HFF-Myc (cell line): Measurements from ENCODE around the gene BCAP31.

ENCODE experiments used
- DNase-seq: peaks from one replicate; pipeline ENCODE4 v3.0.0-alpha.2; 2011; ENCODE audit warnings: low read depth; ENCODE audit errors: extremely low read depth
- H3K4me3 ChIP-seq: replicated peaks from 2 replicates; pipeline ENCODE4 v1.5.1; 2011; ENCODE audit warnings: low read depth, mild to moderate bottlenecking, control low read depth, low read length
- CTCF ChIP-seq: IDR thresholded peaks from 2 replicates; pipeline ENCODE4 v1.5.1; 2012; ENCODE audit warnings: mild to moderate bottlenecking, low read depth, low read length, control low read depth; ENCODE audit errors: missing control alignments

Gene BCAP31

GRCh38 chrX:153766098-153766817 lies 42.1 kb upstream of the BCAP31 start:
- peak; percentile 27 for DNase-seq
- H3K4me3 ChIP-seq = peak overlapping the region; percentile 48
- TF ChIP-seq CTCF = no peak

GRCh38 chrX:153765138-153766079 lies 41.2 kb upstream of the BCAP31 start:
- DNase-seq = no peak
- TF ChIP-seq CTCF = no peak
- peak overlapping the region; percentile 48 for H3K4me3 ChIP-seq

- no peak overlapping the region; the same call in 1 of the 2 replicates for H3K4me3 ChIP-seq
- no peak for DNase-seq
- TF ChIP-seq CTCF = no peak
Measured at GRCh38 chrX:153764786-153765137, 40.6 kb upstream of the BCAP31 start.

- DNase-seq = no peak
- peak within 1 kb of the TSS; percentile 48; the same call in 1 of the 2 replicates for H3K4me3 ChIP-seq
- peak; percentile 70 for TF ChIP-seq CTCF
Measured at GRCh38 chrX:153763989-153764755, 40.0 kb upstream of the BCAP31 start, which contains the start of gene PLXNB3. TSS of gene PLXNB3 (plus strand) at chrX:153764249. CDS start at chrX:153765536, 1,287 bp downstream.

- no peak overlapping the region for H3K4me3 ChIP-seq
- no peak for TF ChIP-seq CTCF
- DNase-seq = no peak
Measured at GRCh38 chrX:153763298-153763932, 39.2 kb upstream of the BCAP31 start.

- DNase-seq = no peak
- H3K4me3 ChIP-seq = no peak overlapping the region
- no peak for TF ChIP-seq CTCF
Measured at GRCh38 chrX:153762626-153763173, 38.5 kb upstream of the BCAP31 start.
